ENCODE measurements around the gene CBX5.

- TF ChIP-seq YY1 (IDR thresholded peaks at IDR 0.05; ENCODE audit: insufficient read depth, insufficient read length) (no peak), SUZ12 (IDR thresholded peaks at IDR 0.05; ENCODE audit: extremely low read depth, insufficient read depth, insufficient read length) (no peak), ZNF274 (IDR thresholded peaks at IDR 0.05; ENCODE audit: low read depth, low read length) (no peak)
These were observed 17.5 kb downstream of the CBX5 start for GRCh38 chr12:54262403-54262925.

Data from NT2/D1 (cell line).